Thymus (tissue), 11 donors: ENCODE measurements around the gene MTMR3. TPM values are rescaled to one million over a fixed set of nuclear protein-coding genes. Genes with fewer than 3 reads are reported as not detected.

Experiments used
- DNase-seq, 9 donors: peaks; one replicate each; pipeline ENCODE4 v3.0.0-alpha.2; 2013; ENCODE audit warnings: low spot score in 9 of 9, low read depth in 6 of 9, missing footprints in 1 of 9
- H3K27ac ChIP-seq, 2 donors: one replicate each; pipeline ENCODE4 v1.5.1; 2013; ENCODE audit warnings: control low read depth in 1 of 2, low read depth in 1 of 2, low read length in 1 of 2, mild to moderate bottlenecking in 1 of 2, moderate library complexity in 1 of 2
- H3K27me3 ChIP-seq, 2 donors: one replicate each; pipeline ENCODE4 v1.5.1; 2013; ENCODE audit warnings: low read length in 1 of 2; ENCODE audit not compliant: control insufficient read depth in 2 of 2, insufficient read depth in 1 of 2
- H3K36me3 ChIP-seq, 2 donors: one replicate each; pipeline ENCODE4 v1.5.1; 2013; ENCODE audit warnings: low read length in 1 of 2, mild to moderate bottlenecking in 1 of 2, moderate library complexity in 1 of 2; ENCODE audit not compliant: control insufficient read depth in 2 of 2, insufficient read depth in 2 of 2
- H3K4me1 ChIP-seq, 2 donors: one replicate each; pipeline ENCODE4 v1.5.1; 2013; ENCODE audit warnings: low read length in 2 of 2; ENCODE audit not compliant: control insufficient read depth in 2 of 2, insufficient read depth in 2 of 2
- H3K4me3 ChIP-seq, 2 donors: one replicate each; pipeline ENCODE4 v1.5.1; 2013; ENCODE audit warnings: low read length in 2 of 2, control low read depth in 1 of 2, mild to moderate bottlenecking in 1 of 2
- H3K9me3 ChIP-seq, 2 donors: one replicate each; pipeline ENCODE4 v1.5.1; 2013; ENCODE audit warnings: low read length in 1 of 2, mild to moderate bottlenecking in 1 of 2; ENCODE audit not compliant: control insufficient read depth in 2 of 2, insufficient read depth in 1 of 2
- whole genome bisulfite sequencing: extraction: QIAGEN DNeasy Blood & Tissue Kit; methylation state at CpG from one replicate; pipeline ENCODE4 v1.1.7; 2013; 5-methylcytosine and 5-hydroxymethylcytosine counted together
- polyA plus RNA-seq: library from polyadenylated mRNA; stranded (reverse); fragments of 200-250 nt; gene quantifications from one replicate; pipeline ENCODE4 v1.2.3, GENCODE V29; 2013
- total RNA-seq: library from RNA; stranded (reverse); fragments of 120-200 nt; gene quantifications from one replicate; pipeline ENCODE4 v1.2.4, GENCODE V29; 2013
- donor health status: healthy.

The MTMR3 gene
- total and polyA plus RNA-seq, 2 donors = 14.8 to 16.4 TPM

DNA sequence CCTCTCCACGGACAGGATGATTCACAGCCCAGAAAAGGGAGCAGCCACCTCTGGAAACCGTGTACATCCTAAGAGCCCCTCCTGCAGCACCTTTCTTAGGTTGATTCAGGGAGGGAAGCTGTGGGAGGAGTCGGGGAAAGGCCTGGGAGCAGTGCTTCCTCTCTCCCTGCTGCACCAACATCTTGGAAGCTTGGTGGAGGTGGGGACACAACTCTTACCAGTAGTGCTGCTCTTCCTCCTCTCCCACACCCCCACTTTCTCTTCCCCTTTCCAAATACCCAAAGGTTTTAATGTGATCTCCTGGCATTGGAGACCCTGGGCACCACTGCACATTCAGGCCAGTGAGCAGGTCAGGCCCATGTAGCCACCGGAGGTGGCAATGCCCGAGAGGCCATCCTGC is 150.9 kb downstream of the MTMR3 start:
- Histone ChIP-seq H3K9me3 (no peaks in the 10 kb centered on the region), H3K27me3 (no peaks in the 10 kb centered on the region), H3K4me1 (no peaks in the 10 kb centered on the region), H3K4me3 (no peak overlapping the region), H3K27ac (no peak overlapping the region), H3K36me3 (no peaks in the 10 kb centered on the region)
- 90% methylated on average over 5 of the region's 5 CpGs for WGBS
- no peak for DNase-seq

DNA sequence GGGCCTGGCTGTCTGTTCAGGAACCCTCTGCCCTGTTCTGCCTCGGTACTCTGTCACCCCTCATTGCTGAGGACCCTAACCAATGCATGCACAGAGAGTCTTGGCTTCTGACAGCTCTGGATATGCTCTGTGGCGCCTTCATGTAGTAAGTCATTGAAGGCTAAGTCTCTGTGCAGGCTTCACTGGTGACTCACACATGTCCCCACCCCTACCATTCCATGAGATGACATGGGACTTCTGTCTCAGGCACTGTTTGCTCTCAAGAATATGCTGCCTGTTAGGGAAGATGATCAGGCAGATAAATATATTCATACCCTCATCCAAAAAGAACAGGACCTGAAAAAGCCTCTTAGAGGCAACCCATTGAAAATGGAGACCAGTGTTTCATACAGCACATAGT is 153.7 kb downstream of the MTMR3 start:
- Histone ChIP-seq H3K36me3 (no peaks in the 10 kb centered on the region), H3K27me3 (no peaks in the 10 kb centered on the region), H3K27ac (no peak overlapping the region), H3K4me3 (no peak overlapping the region), H3K4me1 (no peaks in the 10 kb centered on the region), H3K9me3 (no peaks in the 10 kb centered on the region)
- WGBS = 97% methylated on average over 2 of the region's 2 CpGs
- DNase-seq = no peak

GRCh38 chr22:30038219-30038618 is 155.2 kb downstream of the MTMR3 start:
- Histone ChIP-seq H3K27me3 (no peaks in the 10 kb centered on the region), H3K4me1 (no peaks in the 10 kb centered on the region), H3K9me3 (no peaks in the 10 kb centered on the region), H3K27ac (no peak overlapping the region), H3K36me3 (no peaks in the 10 kb centered on the region), H3K4me3 (no peak overlapping the region)
- no peak for DNase-seq
- WGBS = 92% methylated on average over 3 of the region's 3 CpGs

DNA sequence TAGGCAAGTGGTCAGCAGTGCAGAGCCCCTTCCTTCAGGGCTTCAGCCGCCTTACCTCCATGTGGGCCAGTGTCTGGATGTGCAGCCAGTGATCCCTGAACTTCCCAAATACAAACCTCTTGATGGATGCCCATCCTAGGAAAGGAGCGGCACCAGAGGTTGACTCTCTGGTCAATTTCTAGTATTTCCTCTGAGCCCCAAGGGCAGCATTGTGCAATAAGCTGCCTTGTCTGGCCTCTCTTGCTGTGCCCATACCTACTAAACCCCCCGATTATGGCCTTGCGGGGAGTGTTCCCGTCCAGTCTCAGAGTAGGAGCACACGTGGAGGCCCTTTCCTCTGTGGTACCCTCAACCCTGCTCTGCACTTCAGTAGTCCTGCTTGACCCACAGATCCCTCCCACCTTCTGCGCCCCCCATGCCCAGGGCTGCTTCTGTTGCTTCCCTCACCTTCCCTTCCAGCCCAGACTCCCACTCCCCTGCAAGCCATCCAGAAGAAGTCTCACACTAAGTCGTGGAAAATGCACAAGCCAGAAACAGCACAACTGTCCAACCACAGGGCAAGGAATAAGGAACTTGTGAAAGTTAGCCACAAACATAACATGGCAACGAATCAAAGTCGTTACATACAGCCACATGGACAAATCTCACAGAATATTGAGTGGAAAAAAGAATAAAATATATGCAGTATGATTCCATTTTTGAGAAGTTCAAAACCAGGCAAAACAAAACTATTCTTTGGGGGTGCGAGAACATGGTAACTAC is 157.7 kb downstream of the MTMR3 start:
- Histone ChIP-seq H3K9me3 (no peaks in the 10 kb centered on the region), H3K36me3 (no peaks in the 10 kb centered on the region), H3K4me1 (no peaks in the 10 kb centered on the region), H3K27me3 (no peaks in the 10 kb centered on the region), H3K27ac (no peak overlapping the region), H3K4me3 (no peak overlapping the region)
- no peak for DNase-seq
- 87% methylated on average over 11 of the region's 11 CpGs for WGBS

- 97% methylated on average over 2 of the region's 2 CpGs for WGBS
- H3K4me1 ChIP-seq = no peaks in the 10 kb centered on the region
- H3K36me3 ChIP-seq = no peaks in the 10 kb centered on the region
Observed at GRCh38 chr22:30041475-30041874, 158.5 kb downstream of the MTMR3 start.

DNA sequence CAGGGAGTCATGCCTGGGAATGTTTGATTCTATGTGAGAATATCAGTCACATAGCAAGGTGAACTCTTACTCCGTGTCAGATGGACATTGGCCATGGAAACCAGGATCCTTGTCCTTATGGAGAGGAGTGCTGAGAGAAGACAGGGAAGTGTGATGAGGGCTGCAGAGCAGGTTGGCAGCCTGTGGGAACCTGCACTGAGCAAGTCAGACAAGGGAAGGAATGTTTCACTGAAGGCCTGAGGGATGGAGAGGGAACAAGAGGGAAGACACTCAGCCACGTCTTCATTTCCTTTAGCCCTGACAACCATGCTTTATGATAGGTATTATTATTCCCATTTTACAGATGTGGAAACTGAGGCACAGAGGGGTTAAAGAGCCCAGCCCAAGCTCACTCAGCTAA is 158.9 kb downstream of the MTMR3 start:
- peaks cover 0 to 2% of the 10 kb centered on the region in 2 donors for H3K4me1 ChIP-seq
- no peak overlapping the region for H3K4me3 ChIP-seq
- 98% methylated on average over 2 of the region's 2 CpGs for WGBS
- peaks cover 0 to 1% of the 10 kb centered on the region in 2 donors for H3K9me3 ChIP-seq
- no peak for DNase-seq
- H3K27me3 ChIP-seq = no peaks in the 10 kb centered on the region
- H3K27ac ChIP-seq = no peak overlapping the region
- no peaks in the 10 kb centered on the region for H3K36me3 ChIP-seq

More at GRCh38 chr22:30041475-30041874, 158.5 kb downstream of the MTMR3 start:
- Histone ChIP-seq H3K4me3 (no peak overlapping the region), H3K9me3 (no peaks in the 10 kb centered on the region), H3K27me3 (no peaks in the 10 kb centered on the region), H3K27ac (no peak overlapping the region)
- DNase-seq = no peak

- H3K4me1 ChIP-seq = peaks cover 3 to 10% of the 10 kb centered on the region in 2 donors
- no peak for DNase-seq
Observed at GRCh38 chr22:30043161-30043560, 160.2 kb downstream of the MTMR3 start.

GRCh38 chr22:30044369-30044768 is 161.4 kb downstream of the MTMR3 start:
- no peak for DNase-seq
- no peak overlapping the region for H3K4me3 ChIP-seq
- H3K27me3 ChIP-seq = no peaks in the 10 kb centered on the region
- no peak overlapping the region for H3K27ac ChIP-seq
- peaks cover 0 to 3% of the 10 kb centered on the region in 2 donors for H3K9me3 ChIP-seq
- 97% methylated on average over 3 of the region's 3 CpGs for WGBS
- peaks cover 3 to 10% of the 10 kb centered on the region in 2 donors for H3K4me1 ChIP-seq
- no peaks in the 10 kb centered on the region for H3K36me3 ChIP-seq

More at GRCh38 chr22:30043161-30043560, 160.2 kb downstream of the MTMR3 start:
- H3K36me3 ChIP-seq = no peaks in the 10 kb centered on the region
- WGBS = 63% methylated on average over 4 of the region's 4 CpGs
- no peak overlapping the region for H3K4me3 ChIP-seq
- H3K9me3 ChIP-seq = peaks cover 0 to 3% of the 10 kb centered on the region in 2 donors
- H3K27ac ChIP-seq = no peak overlapping the region
- no peaks in the 10 kb centered on the region for H3K27me3 ChIP-seq

- Histone ChIP-seq H3K36me3 (no peaks in the 10 kb centered on the region), H3K27me3 (no peaks in the 10 kb centered on the region), H3K4me1 (peaks cover 3 to 10% of the 10 kb centered on the region in 2 donors), H3K9me3 (peaks cover 0 to 3% of the 10 kb centered on the region in 2 donors), H3K27ac (no peak overlapping the region), H3K4me3 (no peak overlapping the region)
- 98% methylated on average over 4 of the region's 4 CpGs for WGBS
- DNase-seq = no peak
Observed at GRCh38 chr22:30044881-30045493, 162.0 kb downstream of the MTMR3 start.
